Cerebellar cortex (tissue), 1 donor: ENCODE data around the gene PHLDA2.
"Not testable (repeated sequence)": the region's sequence is repeated elsewhere in the genome, so short reads cannot be mapped to it uniquely, and the experiment has no call there.

ENCODE experiments used
- DNase-seq: peaks from one replicate; pipeline ENCODE4 v3.0.0-alpha.2; 2015; ENCODE audit warnings: low spot score

PHLDA2 gene

GRCh38 chr11:2945031-2945756, 16.0 kb upstream of the PHLDA2 start:
- peak; percentile 72 for DNase-seq

GRCh38 chr11:2944530-2944929, 15.3 kb upstream of the PHLDA2 start:
- DNase-seq, result no peak

GRCh38 chr11:2943711-2944118, 14.5 kb upstream of the PHLDA2 start:
- no peak for DNase-seq

- DNase-seq, result no peak
These were observed 13.9 kb upstream of the PHLDA2 start for GRCh38 chr11:2942872-2943710.

GRCh38 chr11:2942447-2942846, 13.2 kb upstream of the PHLDA2 start:
- no peak for DNase-seq

- DNase-seq, result no peak
These were observed 12.0 kb upstream of the PHLDA2 start for GRCh38 chr11:2940921-2941821.

GRCh38 chr11:2940147-2940920, 11.1 kb upstream of the PHLDA2 start:
- DNase-seq, result no peak

- DNase-seq, result not testable (repeated sequence)
These were observed 9.5 kb upstream of the PHLDA2 start for GRCh38 chr11:2938458-2939418.

GRCh38 chr11:2937641-2938457, 8.6 kb upstream of the PHLDA2 start:
- not testable (repeated sequence) for DNase-seq

GRCh38 chr11:2934611-2935239, 5.5 kb upstream of the PHLDA2 start:
- no peak for DNase-seq

- DNase-seq, result no peak
These were observed 4.9 kb upstream of the PHLDA2 start for GRCh38 chr11:2934021-2934550.

GRCh38 chr11:2933375-2934020, 4.3 kb upstream of the PHLDA2 start:
- DNase-seq, result no peak

GRCh38 chr11:2932850-2933251, 3.6 kb upstream of the PHLDA2 start:
- no peak for DNase-seq

- no peak for DNase-seq
These were observed 2.8 kb upstream of the PHLDA2 start for GRCh38 chr11:2931771-2932738.

- DNase-seq, result no peak
These were observed 2.2 kb upstream of the PHLDA2 start for GRCh38 chr11:2931420-2931746.

GRCh38 chr11:2930704-2931419, 1.6 kb upstream of the PHLDA2 start:
- peak; percentile 53 for DNase-seq
